KMS-11 (cell line): Measurements from ENCODE around the gene REC8.

ENCODE experiments used
- H2AFZ ChIP-seq: fragments of 200-600 bp; sonication (generic); 2 replicates; pipeline ENCODE4 v1.6.1; 2016; ENCODE audit warnings: antibody characterized with exemption, mixed run types, low read depth
- H3K27ac ChIP-seq: fragments of 200-600 bp; sonication (generic); 2 replicates; pipeline ENCODE4 v1.6.1; 2016; ENCODE audit warnings: mild to moderate bottlenecking, mixed run types
- H3K27me3 ChIP-seq: fragments of 200-600 bp; sonication (generic); 2 replicates; pipeline ENCODE4 v1.6.1; 2017; ENCODE audit warnings: mild to moderate bottlenecking, low read depth, mixed run types, moderate library complexity; ENCODE audit not compliant: insufficient read depth
- H3K36me3 ChIP-seq: fragments of 200-600 bp; sonication (generic); 2 replicates; pipeline ENCODE4 v1.6.1; 2017; ENCODE audit warnings: mild to moderate bottlenecking, mixed run types; ENCODE audit not compliant: insufficient read depth
- H3K4me1 ChIP-seq: fragments of 200-600 bp; sonication (generic); 2 replicates; pipeline ENCODE4 v1.6.1; 2016; ENCODE audit warnings: mild to moderate bottlenecking, low read depth, mixed run types; ENCODE audit not compliant: poor library complexity, severe bottlenecking
- H3K4me2 ChIP-seq: fragments of 200-600 bp; sonication (generic); 2 replicates; pipeline ENCODE4 v1.7.0; 2016; ENCODE audit warnings: mild to moderate bottlenecking, mixed run types
- H3K4me3 ChIP-seq: fragments of 200-600 bp; sonication (generic); IDR thresholded peaks from 2 replicates; pipeline ENCODE4 v1.6.1; 2017; ENCODE audit warnings: low read depth, low read length, mixed read lengths; ENCODE audit not compliant: insufficient read depth
- H3K79me2 ChIP-seq: fragments of 200-600 bp; sonication (generic); 2 replicates; pipeline ENCODE4 v1.6.1; 2016; ENCODE audit warnings: low read depth, mixed run types; ENCODE audit not compliant: insufficient read depth
- H3K9ac ChIP-seq: fragments of 200-600 bp; sonication (generic); 2 replicates; pipeline ENCODE4 v1.6.1; 2016; ENCODE audit warnings: mild to moderate bottlenecking, mixed run types
- H4K20me1 ChIP-seq: fragments of 200-600 bp; sonication (generic); 2 replicates; pipeline ENCODE4 v1.6.1; 2016; ENCODE audit warnings: mild to moderate bottlenecking, mixed run types; ENCODE audit not compliant: insufficient read depth
- TF ChIP-seq, protein P1 (sequence below): fragments of 200-600 bp; sonication (generic); conservative IDR thresholded peaks from 2 replicates; pipeline ENCODE4 v1.6.1; 2017; ENCODE audit warnings: low read depth, mild to moderate bottlenecking, antibody characterized with exemption, low read length, moderate library complexity, mixed read lengths

Gene REC8

GRCh38 chr14:24165785-24166184, 6.1 kb upstream of the REC8 start:
- Histone ChIP-seq H2AFZ (no peak overlapping the region), H3K4me3 (no peak overlapping the region), H3K36me3 (no peaks in the 10 kb centered on the region), H3K27me3 (no peaks in the 10 kb centered on the region), H3K27ac (no peak overlapping the region), H3K4me2 (no peak overlapping the region), H3K4me1 (peaks cover 17% of the 10 kb centered on the region), H4K20me1 (no peaks in the 10 kb centered on the region), H3K9ac (no peak overlapping the region), H3K79me2 (no peaks in the 10 kb centered on the region)
- TF ChIP-seq, protein P1, sequence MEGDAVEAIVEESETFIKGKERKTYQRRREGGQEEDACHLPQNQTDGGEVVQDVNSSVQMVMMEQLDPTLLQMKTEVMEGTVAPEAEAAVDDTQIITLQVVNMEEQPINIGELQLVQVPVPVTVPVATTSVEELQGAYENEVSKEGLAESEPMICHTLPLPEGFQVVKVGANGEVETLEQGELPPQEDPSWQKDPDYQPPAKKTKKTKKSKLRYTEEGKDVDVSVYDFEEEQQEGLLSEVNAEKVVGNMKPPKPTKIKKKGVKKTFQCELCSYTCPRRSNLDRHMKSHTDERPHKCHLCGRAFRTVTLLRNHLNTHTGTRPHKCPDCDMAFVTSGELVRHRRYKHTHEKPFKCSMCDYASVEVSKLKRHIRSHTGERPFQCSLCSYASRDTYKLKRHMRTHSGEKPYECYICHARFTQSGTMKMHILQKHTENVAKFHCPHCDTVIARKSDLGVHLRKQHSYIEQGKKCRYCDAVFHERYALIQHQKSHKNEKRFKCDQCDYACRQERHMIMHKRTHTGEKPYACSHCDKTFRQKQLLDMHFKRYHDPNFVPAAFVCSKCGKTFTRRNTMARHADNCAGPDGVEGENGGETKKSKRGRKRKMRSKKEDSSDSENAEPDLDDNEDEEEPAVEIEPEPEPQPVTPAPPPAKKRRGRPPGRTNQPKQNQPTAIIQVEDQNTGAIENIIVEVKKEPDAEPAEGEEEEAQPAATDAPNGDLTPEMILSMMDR: no peak

DNA sequence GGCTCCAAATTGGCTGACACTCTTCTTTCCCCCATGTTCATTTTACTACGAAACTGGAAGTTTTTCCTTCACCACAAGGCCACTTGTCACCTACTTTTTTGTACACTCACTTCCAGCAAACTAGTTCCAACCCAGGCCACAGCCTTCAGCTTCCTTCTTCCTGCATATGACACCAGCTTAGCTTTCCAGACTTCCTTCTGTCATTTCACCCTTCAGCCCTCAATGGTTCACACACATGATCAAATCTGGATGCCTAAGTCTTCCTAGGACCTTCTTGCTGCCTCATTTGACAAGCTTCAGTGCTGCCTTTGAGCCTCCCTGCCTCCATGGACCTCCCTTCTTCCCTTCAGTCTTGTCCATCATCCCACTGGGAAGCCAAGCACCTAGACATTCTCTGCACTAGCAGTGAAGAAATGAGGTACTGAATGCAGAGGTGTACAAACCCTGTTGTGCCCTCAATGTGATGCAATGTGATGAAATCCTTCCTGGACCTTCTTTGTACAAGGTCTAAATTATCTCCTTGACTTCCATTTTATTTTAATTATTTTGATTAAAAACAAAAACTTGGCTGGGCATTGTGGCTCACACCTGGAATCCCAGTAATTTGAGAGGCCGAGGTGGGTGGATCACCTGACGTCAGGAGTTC, 4.3 kb upstream of the REC8 start:
- Histone ChIP-seq H3K79me2 (no peaks in the 10 kb centered on the region), H3K4me3 (no peak overlapping the region), H3K9ac (no peak overlapping the region), H3K4me2 (no peak overlapping the region), H2AFZ (no peak overlapping the region), H3K27ac (no peak overlapping the region), H4K20me1 (no peaks in the 10 kb centered on the region), H3K4me1 (peaks cover 8% of the 10 kb centered on the region), H3K36me3 (no peaks in the 10 kb centered on the region), H3K27me3 (no peaks in the 10 kb centered on the region)
- TF ChIP-seq, protein P1: no peak

DNA sequence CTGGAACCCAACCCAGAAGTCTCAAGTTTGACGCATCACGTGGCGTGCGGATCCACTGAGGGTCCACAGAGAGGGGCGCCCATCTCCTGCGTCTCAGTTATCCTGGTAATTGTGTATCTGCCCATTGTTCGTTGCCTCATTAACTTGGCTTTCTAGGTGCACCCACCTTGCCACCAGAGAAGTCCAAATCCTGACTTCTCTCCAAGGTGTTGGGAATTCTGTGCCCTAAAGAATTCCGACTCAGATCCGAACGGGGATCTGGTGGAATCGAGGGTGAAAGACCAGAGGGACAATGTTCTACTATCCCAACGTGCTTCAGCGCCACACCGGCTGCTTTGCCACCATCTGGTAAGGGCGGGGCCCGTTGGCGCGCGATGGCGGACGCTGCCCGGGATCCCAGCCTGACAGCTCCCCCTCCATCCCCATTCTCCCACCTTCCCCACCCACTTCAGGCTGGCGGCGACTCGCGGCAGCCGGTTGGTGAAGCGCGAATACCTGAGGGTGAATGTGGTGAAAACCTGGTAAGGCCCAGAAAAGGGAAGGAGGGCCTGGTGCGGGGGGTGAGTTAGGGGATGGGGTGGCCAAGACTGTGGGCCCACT, 481 bp downstream of the REC8 start:
- Histone ChIP-seq H3K27me3 (no peaks in the 10 kb centered on the region), H4K20me1 (no peaks in the 10 kb centered on the region), H2AFZ (no peak overlapping the region), H3K4me1 (peaks cover 6% of the 10 kb centered on the region), H3K36me3 (no peaks in the 10 kb centered on the region), H3K9ac (no peak overlapping the region), H3K79me2 (no peaks in the 10 kb centered on the region), H3K4me3 (no peak overlapping the region), H3K27ac (no peak overlapping the region), H3K4me2 (no peak overlapping the region)
- TF ChIP-seq, protein P1: no peak

DNA sequence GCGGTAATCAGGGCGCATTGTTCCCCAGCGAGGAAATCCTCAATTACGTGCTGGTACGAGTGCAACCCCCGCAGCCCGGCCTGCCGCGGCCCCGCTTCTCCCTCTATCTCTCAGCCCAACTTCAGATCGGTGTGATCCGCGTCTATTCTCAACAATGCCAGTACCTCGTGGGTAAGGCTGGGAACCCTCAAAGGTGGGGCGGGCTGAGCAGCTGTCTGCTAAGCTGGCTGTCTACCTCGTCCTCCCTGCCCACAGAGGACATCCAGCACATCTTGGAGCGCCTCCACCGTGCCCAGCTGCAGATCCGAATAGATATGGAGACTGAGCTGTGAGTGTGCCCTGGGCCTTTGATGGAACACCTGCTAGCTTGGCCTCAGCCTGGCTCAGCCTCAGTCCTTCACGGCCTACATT, 996 bp downstream of the REC8 start:
- Histone ChIP-seq H3K9ac (no peak overlapping the region), H2AFZ (no peak overlapping the region), H3K79me2 (no peaks in the 10 kb centered on the region), H3K4me3 (no peak overlapping the region), H4K20me1 (no peaks in the 10 kb centered on the region), H3K4me2 (no peak overlapping the region), H3K36me3 (no peaks in the 10 kb centered on the region), H3K27me3 (no peaks in the 10 kb centered on the region), H3K27ac (no peak overlapping the region), H3K4me1 (peaks cover 1% of the 10 kb centered on the region)
- TF ChIP-seq, protein P1: no peak
